Breast epithelium (tissue), 3 donors: ENCODE data around the gene RAD21L1.

ENCODE experiments used
- CTCF ChIP-seq, 3 donors: fragments of 450-650 bp; IDR thresholded peaks; one replicate each; pipeline ENCODE4 v1.5.1; 2016 to 2017; ENCODE audit warnings: antibody characterized with exemption in 3 of 3, mild to moderate bottlenecking in 3 of 3, moderate library complexity in 3 of 3
- POLR2A ChIP-seq: fragments of 450-650 bp; IDR thresholded peaks from one replicate; pipeline ENCODE4 v1.6.1; 2016; ENCODE audit warnings: antibody characterized with exemption, mild to moderate bottlenecking, moderate library complexity
- POLR2AphosphoS5 ChIP-seq, 3 donors: sonication (generic); formaldehyde crosslinking; IDR thresholded peaks; one replicate each; pipeline ENCODE4 v1.6.1; 2017; ENCODE audit warnings: antibody characterized with exemption in 3 of 3

- TF ChIP-seq CTCF (IDR thresholded peaks at IDR 0.05) (no peak), POLR2A (no peak), POLR2AphosphoS5 (IDR thresholded peaks at IDR 0.05) (no peak)
These were observed 40.5 kb upstream of the RAD21L1 start for GRCh38 chr20:1185316-1185741.
